HG03460 (cell line): Measurements from ENCODE around the gene SMIM44.
"Not testable (repeated sequence)": the region's sequence is repeated elsewhere in the genome, so short reads cannot be mapped to it uniquely, and the experiment has no call there.

Experiments
- ATAC-seq: cut with Tn5 transposase; IDR thresholded peaks from one replicate; pipeline ENCODE4 v1.9.1; 2021; ENCODE audit not compliant: unreplicated experiment

Gene SMIM44

GRCh38 chr19:3518255-3518654 lies 35.0 kb upstream of the SMIM44 start:
- ATAC-seq = no peak

GRCh38 chr19:3517638-3518037 lies 34.4 kb upstream of the SMIM44 start:
- no peak for ATAC-seq

- ATAC-seq = no peak
These were observed 33.5 kb upstream of the SMIM44 start for GRCh38 chr19:3516675-3517207.

GRCh38 chr19:3515891-3516422 lies 32.7 kb upstream of the SMIM44 start:
- ATAC-seq = no peak

- no peak for ATAC-seq
These were observed 31.7 kb upstream of the SMIM44 start for GRCh38 chr19:3514930-3515329.

GRCh38 chr19:3513229-3514140 lies 30.2 kb upstream of the SMIM44 start:
- no peak for ATAC-seq

- ATAC-seq = no peak
These were observed 29.5 kb upstream of the SMIM44 start for GRCh38 chr19:3512562-3513228.

GRCh38 chr19:3511506-3512251 lies 28.4 kb upstream of the SMIM44 start:
- ATAC-seq = no peak

GRCh38 chr19:3510727-3511126 lies 27.5 kb upstream of the SMIM44 start:
- no peak for ATAC-seq

- ATAC-seq = no peak
These were observed 26.3 kb upstream of the SMIM44 start for GRCh38 chr19:3509566-3509989.

GRCh38 chr19:3508771-3509535 lies 25.7 kb upstream of the SMIM44 start:
- ATAC-seq = no peak

- ATAC-seq = not testable (repeated sequence)
These were observed 24.9 kb upstream of the SMIM44 start for GRCh38 chr19:3508121-3508661.

GRCh38 chr19:3507371-3508120 lies 24.3 kb upstream of the SMIM44 start:
- ATAC-seq = no peak

- ATAC-seq = peak; percentile 16
These were observed 23.4 kb upstream of the SMIM44 start for GRCh38 chr19:3506384-3507340.

- ATAC-seq = peak; percentile 84
These were observed 22.6 kb upstream of the SMIM44 start, which contains the start of gene FZR1 for GRCh38 chr19:3505598-3506383. TSS of gene FZR1 (plus strand) at chr19:3506311. CDS start at chr19:3522990, 16,679 bp downstream.

- ATAC-seq = no peak
These were observed 21.5 kb upstream of the SMIM44 start for GRCh38 chr19:3504735-3505134.

- ATAC-seq = no peak
These were observed 19.9 kb upstream of the SMIM44 start for GRCh38 chr19:3503036-3503572.
